ENCODE measurements around the gene LYZL4.

The LYZL4 gene

GRCh38 chr3:42377681-42378080 is 32.7 kb downstream of the LYZL4 start:
- H3K4me3 ChIP-seq (replicated peaks; ENCODE audit: low read depth, low read length), result no peak overlapping the region
- DNase-seq (ENCODE audit: low read depth), result no peak
- no peak for TF ChIP-seq CTCF (IDR thresholded peaks at IDR 0.05; ENCODE audit: low read length, missing control alignments)

- no peak overlapping the region for H3K4me3 ChIP-seq (replicated peaks; ENCODE audit: low read depth, low read length)
- DNase-seq (ENCODE audit: low read depth), result peak; percentile 73
- TF ChIP-seq CTCF (IDR thresholded peaks at IDR 0.05; ENCODE audit: low read length, missing control alignments), result no peak
These were observed 34.0 kb downstream of the LYZL4 start for GRCh38 chr3:42376344-42376798.

GRCh38 chr3:42375121-42375800 is 35.1 kb downstream of the LYZL4 start:
- no peak for TF ChIP-seq CTCF (IDR thresholded peaks at IDR 0.05; ENCODE audit: low read length, missing control alignments)
- no peak overlapping the region for H3K4me3 ChIP-seq (replicated peaks; ENCODE audit: low read depth, low read length)
- no peak for DNase-seq (ENCODE audit: low read depth)

- no peak overlapping the region for H3K4me3 ChIP-seq (replicated peaks; ENCODE audit: low read depth, low read length)
- DNase-seq (ENCODE audit: low read depth), result no peak
- TF ChIP-seq CTCF (IDR thresholded peaks at IDR 0.05; ENCODE audit: low read length, missing control alignments), result no peak
These were observed 38.6 kb downstream of the LYZL4 start for GRCh38 chr3:42371776-42372175.

GRCh38 chr3:42369832-42370231 is 40.6 kb downstream of the LYZL4 start:
- H3K4me3 ChIP-seq (replicated peaks; ENCODE audit: low read depth, low read length), result no peak overlapping the region
- TF ChIP-seq CTCF (IDR thresholded peaks at IDR 0.05; ENCODE audit: low read length, missing control alignments), result no peak
- no peak for DNase-seq (ENCODE audit: low read depth)

- DNase-seq (ENCODE audit: low read depth), result peak; percentile 2
- no peak overlapping the region for H3K4me3 ChIP-seq (replicated peaks; ENCODE audit: low read depth, low read length)
- TF ChIP-seq CTCF (IDR thresholded peaks at IDR 0.05; ENCODE audit: low read length, missing control alignments), result no peak
These were observed 41.1 kb downstream of the LYZL4 start for GRCh38 chr3:42369304-42369703.

GRCh38 chr3:42368861-42369260 is 41.5 kb downstream of the LYZL4 start:
- TF ChIP-seq CTCF (IDR thresholded peaks at IDR 0.05; ENCODE audit: low read length, missing control alignments), result no peak
- no peak for DNase-seq (ENCODE audit: low read depth)
- no peak overlapping the region for H3K4me3 ChIP-seq (replicated peaks; ENCODE audit: low read depth, low read length)
